Measurements from ENCODE around the gene SLC6A9. TPM values are rescaled to one million over a fixed set of nuclear protein-coding genes. Genes with fewer than 3 reads are reported as not detected.

The SLC6A9 gene
- total RNA-seq, 1 experiment from 2014 or later, result 30.1 TPM

DNA sequence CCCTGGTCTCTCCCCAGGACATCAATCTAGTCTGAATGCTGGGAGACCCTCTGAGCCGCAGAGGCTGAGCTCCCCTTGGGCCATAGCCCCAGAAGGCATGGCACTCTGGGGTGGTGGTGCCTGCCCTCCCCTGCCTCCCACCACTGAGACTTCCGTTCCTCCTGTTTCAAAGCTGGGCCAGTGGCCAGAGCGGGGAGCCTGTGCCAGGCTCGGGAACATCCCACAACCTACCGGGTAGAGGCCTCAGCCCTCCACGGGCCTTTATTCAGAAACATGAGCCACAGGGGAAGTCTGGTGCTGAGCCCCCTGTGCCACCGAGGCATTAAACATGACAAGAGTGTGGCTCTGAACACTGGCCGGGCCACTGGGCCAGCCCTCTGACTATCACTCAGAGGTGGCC, 31.8 kb downstream of the SLC6A9 start:
- no peak overlapping the region for H2AK5ac ChIP-seq (ENCODE audit: insufficient read length, low read length)
- H2BK120ac ChIP-seq (ENCODE audit: low read depth, low read length, poor library complexity, severe bottlenecking), result no peak overlapping the region
- no peak overlapping the region for H4K5ac ChIP-seq (ENCODE audit: insufficient read length, low read depth, low read length)
- no peak overlapping the region for H4K8ac ChIP-seq (replicated peaks; ENCODE audit: insufficient read length, low read depth, low read length)
- H3K4ac ChIP-seq (ENCODE audit: low read depth, low read length), result no peak overlapping the region
- Mint-ChIP-seq H3K36me3 (ENCODE audit: insufficient read depth in 1 of 3, low read depth in 3 of 3) (peaks cover 10 to 40% (median 24%) of the 10 kb centered on the region in 3 experiments), H3K4me3 (no peak overlapping the region), H3K9me3 (no peaks in the 10 kb centered on the region), H3K27me3 (ENCODE audit: low read depth) (no peaks in the 10 kb centered on the region; the same call in 1 of the 2 replicates), H3K27ac (no peak overlapping the region), H3K4me1 (peaks cover 4 to 10% of the 10 kb centered on the region in 2 experiments; a peak in 3 of 4 replicates)
- H3K27ac ChIP-seq (ENCODE audit: insufficient read length, low read depth, low read length), result no peak overlapping the region
- H3T11ph ChIP-seq (ENCODE audit: low read length), result no peak overlapping the region
- no peak for TF ChIP-seq CTCF (conservative IDR thresholded peaks at IDR 0.05)
- no peak overlapping the region for H2BK20ac ChIP-seq (ENCODE audit: low read depth, low read length, poor library complexity, severe bottlenecking)
- H4K91ac ChIP-seq (ENCODE audit: insufficient read length, low read depth, low read length), result no peak overlapping the region
- WGBS (ENCODE audit: extremely low coverage, insufficient read length, low lambda C conversion rate), result no CpG with 5 or more reads among the region's 8 CpGs
- H2BK12ac ChIP-seq (ENCODE audit: insufficient read length, low read depth, low read length), result no peak overlapping the region
- H3K14ac ChIP-seq (ENCODE audit: insufficient read depth, low read length), result no peak overlapping the region
- no peak overlapping the region for H3K4me2 ChIP-seq (ENCODE audit: insufficient read depth, insufficient read length, low read length)
- DNase-seq, result no peak
- H4K20me1 ChIP-seq (ENCODE audit: control insufficient read depth, insufficient read depth, insufficient read length), result no peaks in the 10 kb centered on the region
- H2BK15ac ChIP-seq (ENCODE audit: low read depth, low read length), result no peak overlapping the region
- H3K27me3 ChIP-seq (ENCODE audit: insufficient read depth, low read length), result no peaks in the 10 kb centered on the region
- H3K4me1 ChIP-seq (ENCODE audit: insufficient read depth, low read length), result no peaks in the 10 kb centered on the region
- no peaks in the 10 kb centered on the region for H3K9me3 ChIP-seq (ENCODE audit: control insufficient read depth, low read depth, low read length)
- no peak overlapping the region for H2AFZ ChIP-seq (ENCODE audit: low read length)
- H3K18ac ChIP-seq (ENCODE audit: insufficient read length, low read depth, low read length), result no peak overlapping the region
- no peak overlapping the region for H2BK5ac ChIP-seq (ENCODE audit: insufficient read length, low read length)
- H3K23ac ChIP-seq (ENCODE audit: insufficient read length, low read depth, low read length), result no peak overlapping the region
- H3K79me1 ChIP-seq (ENCODE audit: insufficient read depth, low read depth, low read length, poor library complexity, severe bottlenecking), result no peaks in the 10 kb centered on the region
- no peak overlapping the region for H3K9ac ChIP-seq (ENCODE audit: extremely low read depth, insufficient read length, low read length)
- H3K56ac ChIP-seq (ENCODE audit: insufficient read length, low read depth, low read length), result no peak overlapping the region
- H3K79me2 ChIP-seq (ENCODE audit: insufficient read depth, low read length), result no peaks in the 10 kb centered on the region
- H3K23me2 ChIP-seq (ENCODE audit: insufficient read length, low read depth, low read length, poor library complexity, severe bottlenecking), result no peaks in the 10 kb centered on the region

All from H9 (cell line).